GM12873 (cell line): ENCODE results near the gene DBI.

ENCODE experiments used
- TF ChIP-seq, protein P1 (sequence below): IDR thresholded peaks from 2 replicates; pipeline ENCODE4 v1.5.1; 2012; ENCODE audit warnings: low read depth, mild to moderate bottlenecking, moderate library complexity, low read length, control low read depth; ENCODE audit not compliant: insufficient read depth; ENCODE audit errors: missing control alignments

Gene DBI

GRCh38 chr2:119341684-119342083 is 25.1 kb upstream of the DBI start:
- TF ChIP-seq, protein P1, sequence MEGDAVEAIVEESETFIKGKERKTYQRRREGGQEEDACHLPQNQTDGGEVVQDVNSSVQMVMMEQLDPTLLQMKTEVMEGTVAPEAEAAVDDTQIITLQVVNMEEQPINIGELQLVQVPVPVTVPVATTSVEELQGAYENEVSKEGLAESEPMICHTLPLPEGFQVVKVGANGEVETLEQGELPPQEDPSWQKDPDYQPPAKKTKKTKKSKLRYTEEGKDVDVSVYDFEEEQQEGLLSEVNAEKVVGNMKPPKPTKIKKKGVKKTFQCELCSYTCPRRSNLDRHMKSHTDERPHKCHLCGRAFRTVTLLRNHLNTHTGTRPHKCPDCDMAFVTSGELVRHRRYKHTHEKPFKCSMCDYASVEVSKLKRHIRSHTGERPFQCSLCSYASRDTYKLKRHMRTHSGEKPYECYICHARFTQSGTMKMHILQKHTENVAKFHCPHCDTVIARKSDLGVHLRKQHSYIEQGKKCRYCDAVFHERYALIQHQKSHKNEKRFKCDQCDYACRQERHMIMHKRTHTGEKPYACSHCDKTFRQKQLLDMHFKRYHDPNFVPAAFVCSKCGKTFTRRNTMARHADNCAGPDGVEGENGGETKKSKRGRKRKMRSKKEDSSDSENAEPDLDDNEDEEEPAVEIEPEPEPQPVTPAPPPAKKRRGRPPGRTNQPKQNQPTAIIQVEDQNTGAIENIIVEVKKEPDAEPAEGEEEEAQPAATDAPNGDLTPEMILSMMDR = no peak

- TF ChIP-seq, protein P1 = no peak
These were observed 17.5 kb upstream of the DBI start for GRCh38 chr2:119349289-119349688.

GRCh38 chr2:119350311-119350998 is 16.3 kb upstream of the DBI start:
- TF ChIP-seq, protein P1 = no peak

- TF ChIP-seq, protein P1 = no peak
These were observed 14.4 kb upstream of the DBI start for GRCh38 chr2:119352357-119352756.

DNA sequence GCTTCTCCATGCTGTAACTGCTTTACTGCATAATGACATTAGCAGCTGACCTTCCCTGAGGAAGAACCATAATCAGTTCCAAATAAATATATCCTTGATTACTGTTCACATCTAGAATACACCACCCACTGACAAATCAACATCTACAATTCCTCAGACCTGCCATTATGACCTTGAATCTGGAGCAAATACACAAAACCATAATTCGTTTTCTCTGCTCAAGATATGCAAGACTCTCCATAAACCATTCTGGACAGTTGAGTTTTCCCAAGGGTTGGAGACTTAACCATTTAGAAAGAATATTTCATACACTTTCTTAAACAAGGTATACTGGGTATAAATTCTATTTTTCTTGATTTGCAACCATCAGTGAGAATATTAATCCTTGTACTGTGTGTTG is 11.9 kb upstream of the DBI start:
- TF ChIP-seq, protein P1 = no peak

GRCh38 chr2:119359774-119360173 is 7.0 kb upstream of the DBI start:
- TF ChIP-seq, protein P1 = no peak

DNA sequence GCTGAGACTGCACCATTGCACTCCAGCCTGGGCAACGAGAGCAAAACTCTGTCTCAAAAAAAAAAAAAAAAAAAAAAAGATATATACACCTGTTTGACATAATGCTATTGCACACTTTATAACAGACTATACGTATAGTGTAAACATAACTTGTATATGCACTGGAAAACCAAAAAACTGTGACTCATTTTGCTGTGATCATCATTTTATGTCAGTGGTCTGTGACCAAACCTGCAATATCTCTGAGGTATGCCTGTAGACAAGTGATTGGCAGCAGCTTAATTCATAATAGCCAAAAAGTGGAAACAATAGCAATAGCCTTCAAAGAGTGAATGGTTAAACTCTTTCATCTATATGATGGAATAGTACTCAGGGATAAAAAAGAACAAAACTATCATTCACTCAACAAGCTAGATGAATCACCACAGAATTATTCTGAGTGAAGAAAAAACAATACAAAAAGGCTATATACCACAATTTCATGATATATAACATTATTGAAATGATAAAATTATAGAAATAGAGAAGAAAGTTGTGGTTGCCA is 6.3 kb upstream of the DBI start:
- TF ChIP-seq, protein P1 = no peak
